ENCODE results near the gene FGF12.

GRCh38 chr3:192397012-192397411 is 330.3 kb downstream of the FGF12 start:
- TF ChIP-seq POLR2AphosphoS5 (IDR thresholded peaks at IDR 0.05; ENCODE audit: low read depth, low read length), result no peak
- no peak for TF ChIP-seq REST (IDR thresholded peaks at IDR 0.05; ENCODE audit: insufficient read depth in 1 of 2, low read depth in 2 of 2, low read length in 2 of 2)
